ENCODE results near the gene PLOD1.
A peak's percentile ranks its signal among the peaks of the same experiment; 100 is the strongest.

The PLOD1 gene

DNA sequence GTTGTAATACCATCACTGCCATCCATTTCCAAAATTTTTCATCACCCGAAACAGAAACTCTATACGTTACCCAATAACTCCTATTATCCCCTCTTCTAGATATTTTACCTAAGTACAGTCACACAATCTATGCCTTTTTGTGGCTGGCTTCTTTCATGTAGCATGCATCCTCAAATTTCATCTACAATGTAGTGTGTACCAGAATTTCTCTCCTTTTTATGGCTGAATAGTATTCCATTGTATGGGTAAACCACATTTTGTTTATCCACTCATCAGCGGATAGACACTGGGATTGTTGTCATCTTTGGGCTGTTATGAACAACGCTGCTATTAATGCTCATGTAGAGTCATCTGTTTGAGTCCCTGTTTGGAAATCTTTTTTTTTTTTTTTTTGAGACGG lies 29.5 kb upstream of the PLOD1 start:
- no peak overlapping the region for H3K4me3 ChIP-seq (ENCODE audit: low read length)
- H3K4me1 ChIP-seq (ENCODE audit: control insufficient read depth, low read length) = peaks cover 31% of the 10 kb centered on the region
- peaks cover 12% of the 10 kb centered on the region for H3F3A ChIP-seq (ENCODE audit: control insufficient read depth, insufficient read depth)
- no peaks in the 10 kb centered on the region for H3K79me2 ChIP-seq (ENCODE audit: control insufficient read depth, low read length)
- H4K20me1 ChIP-seq (ENCODE audit: control insufficient read depth, insufficient read depth, low read depth, low read length) = no peaks in the 10 kb centered on the region
- no peak overlapping the region for H3K27ac ChIP-seq (ENCODE audit: low read depth, low read length)
- H3K9me3 ChIP-seq (ENCODE audit: control insufficient read depth, insufficient read depth, low read length) = no peaks in the 10 kb centered on the region
- no peaks in the 10 kb centered on the region for H3K36me3 ChIP-seq (ENCODE audit: control insufficient read depth, low read length)
- H3K27me3 ChIP-seq (ENCODE audit: control insufficient read depth, low read length) = no peaks in the 10 kb centered on the region
- H3K9me2 ChIP-seq (replicated peaks; ENCODE audit: control insufficient read depth, low read length) = no peaks in the 10 kb centered on the region
- H3K4me2 ChIP-seq (ENCODE audit: low read length) = no peak overlapping the region
- TF ChIP-seq, protein P1, sequence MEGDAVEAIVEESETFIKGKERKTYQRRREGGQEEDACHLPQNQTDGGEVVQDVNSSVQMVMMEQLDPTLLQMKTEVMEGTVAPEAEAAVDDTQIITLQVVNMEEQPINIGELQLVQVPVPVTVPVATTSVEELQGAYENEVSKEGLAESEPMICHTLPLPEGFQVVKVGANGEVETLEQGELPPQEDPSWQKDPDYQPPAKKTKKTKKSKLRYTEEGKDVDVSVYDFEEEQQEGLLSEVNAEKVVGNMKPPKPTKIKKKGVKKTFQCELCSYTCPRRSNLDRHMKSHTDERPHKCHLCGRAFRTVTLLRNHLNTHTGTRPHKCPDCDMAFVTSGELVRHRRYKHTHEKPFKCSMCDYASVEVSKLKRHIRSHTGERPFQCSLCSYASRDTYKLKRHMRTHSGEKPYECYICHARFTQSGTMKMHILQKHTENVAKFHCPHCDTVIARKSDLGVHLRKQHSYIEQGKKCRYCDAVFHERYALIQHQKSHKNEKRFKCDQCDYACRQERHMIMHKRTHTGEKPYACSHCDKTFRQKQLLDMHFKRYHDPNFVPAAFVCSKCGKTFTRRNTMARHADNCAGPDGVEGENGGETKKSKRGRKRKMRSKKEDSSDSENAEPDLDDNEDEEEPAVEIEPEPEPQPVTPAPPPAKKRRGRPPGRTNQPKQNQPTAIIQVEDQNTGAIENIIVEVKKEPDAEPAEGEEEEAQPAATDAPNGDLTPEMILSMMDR (IDR thresholded peaks at IDR 0.05; ENCODE audit: low read depth, low read length, poor library complexity, severe bottlenecking) = no peak

DNA sequence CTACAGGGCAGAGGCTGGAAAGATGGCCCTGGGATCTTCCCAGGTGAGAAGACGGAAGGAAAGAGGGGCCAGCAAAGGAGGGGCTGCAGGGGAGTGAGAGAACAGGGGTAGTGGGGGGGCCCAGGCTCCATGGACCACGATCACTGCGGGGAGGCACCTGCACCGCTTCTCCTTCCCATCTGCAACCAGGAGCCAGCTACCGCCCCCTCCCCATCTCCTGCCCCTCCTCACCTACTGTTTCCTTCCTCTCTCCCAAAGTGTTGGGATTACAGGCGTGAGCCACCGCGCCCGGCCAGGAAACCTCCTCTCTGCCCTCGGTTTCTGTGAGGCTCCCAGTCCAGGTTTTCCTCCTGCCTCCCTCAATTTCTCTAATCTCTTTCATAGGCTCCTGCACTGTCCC lies 27.6 kb upstream of the PLOD1 start:
- Histone ChIP-seq H4K20me1 (ENCODE audit: control insufficient read depth, insufficient read depth, low read depth, low read length) (no peaks in the 10 kb centered on the region), H3K27ac (ENCODE audit: low read depth, low read length) (no peak overlapping the region)

DNA sequence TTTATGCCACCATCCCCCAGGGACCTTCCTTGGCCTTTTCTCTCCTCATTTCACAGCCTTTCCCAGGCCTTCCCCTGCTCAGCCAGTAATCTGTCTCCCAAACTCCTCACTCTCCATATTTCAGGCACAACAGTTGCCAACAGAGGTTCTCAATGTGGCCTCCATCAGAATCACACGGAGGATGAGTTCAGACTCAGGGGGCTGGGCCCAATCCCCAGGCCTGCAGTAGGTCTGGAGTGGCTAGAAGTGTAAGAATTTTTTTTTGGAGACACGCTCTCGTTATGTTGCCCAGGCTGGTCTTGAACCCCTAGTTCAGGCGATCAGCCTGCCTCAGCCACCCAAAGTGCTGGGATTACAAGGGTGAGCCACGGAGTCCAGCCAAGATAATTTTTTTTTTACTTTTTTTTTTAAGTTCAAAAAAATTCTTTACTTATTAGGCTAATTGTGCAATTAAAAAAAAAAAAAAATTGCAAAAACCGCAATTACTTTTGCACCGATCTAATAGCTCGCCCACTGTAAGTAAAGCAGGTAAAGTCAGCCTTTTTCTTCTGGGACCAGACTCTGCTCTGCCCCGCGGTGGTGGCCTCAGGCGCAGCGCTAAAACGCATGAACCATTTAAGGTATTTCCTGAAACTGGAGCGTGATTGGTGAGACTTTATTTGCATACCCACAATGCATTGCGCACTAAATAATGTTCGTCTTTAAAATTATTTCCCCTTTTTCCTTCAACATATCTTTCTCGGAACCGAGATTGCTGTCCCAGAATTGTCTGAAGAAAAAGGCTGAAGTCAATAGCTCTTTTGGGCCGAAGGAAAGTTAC lies 27.0 kb upstream of the PLOD1 start:
- H3K4me1 ChIP-seq (ENCODE audit: control insufficient read depth, low read length) = peaks cover 28% of the 10 kb centered on the region
- peak overlapping the region; percentile 94 for H3K27ac ChIP-seq (ENCODE audit: low read depth, low read length)
- no peaks in the 10 kb centered on the region for H3K79me2 ChIP-seq (ENCODE audit: control insufficient read depth, low read length)
- no peaks in the 10 kb centered on the region for H3K9me2 ChIP-seq (replicated peaks; ENCODE audit: control insufficient read depth, low read length)
- no peaks in the 10 kb centered on the region for H4K20me1 ChIP-seq (ENCODE audit: control insufficient read depth, insufficient read depth, low read depth, low read length)
- no peak for TF ChIP-seq EZH2phosphoT487 (IDR thresholded peaks at IDR 0.05; ENCODE audit: borderline replicate concordance, low read length)
- TF ChIP-seq, protein P1 (IDR thresholded peaks at IDR 0.05; ENCODE audit: low read depth, low read length, poor library complexity, severe bottlenecking) = peak; percentile 85
- no peaks in the 10 kb centered on the region for H3K27me3 ChIP-seq (ENCODE audit: control insufficient read depth, low read length)
- H3K4me2 ChIP-seq (ENCODE audit: low read length) = peak overlapping the region; percentile 59
- peaks cover 12% of the 10 kb centered on the region for H3F3A ChIP-seq (ENCODE audit: control insufficient read depth, insufficient read depth)
- H3K9me3 ChIP-seq (ENCODE audit: control insufficient read depth, insufficient read depth, low read length) = no peaks in the 10 kb centered on the region
- peak overlapping the region; percentile 36; the same call in 1 of the 2 replicates for H3K4me3 ChIP-seq (ENCODE audit: low read length)
- H3K36me3 ChIP-seq (ENCODE audit: control insufficient read depth, low read length) = no peaks in the 10 kb centered on the region

More for the DNA sequence above, 27.6 kb upstream of the PLOD1 start:
- TF ChIP-seq EZH2phosphoT487 (IDR thresholded peaks at IDR 0.05; ENCODE audit: borderline replicate concordance, low read length) = no peak
- TF ChIP-seq, protein P1 (IDR thresholded peaks at IDR 0.05; ENCODE audit: low read depth, low read length, poor library complexity, severe bottlenecking) = no peak
- Histone ChIP-seq H3K36me3 (ENCODE audit: control insufficient read depth, low read length) (no peaks in the 10 kb centered on the region), H3K9me3 (ENCODE audit: control insufficient read depth, insufficient read depth, low read length) (no peaks in the 10 kb centered on the region), H3K79me2 (ENCODE audit: control insufficient read depth, low read length) (no peaks in the 10 kb centered on the region), H3K4me1 (ENCODE audit: control insufficient read depth, low read length) (peaks cover 28% of the 10 kb centered on the region), H3K27me3 (ENCODE audit: control insufficient read depth, low read length) (no peaks in the 10 kb centered on the region), H3K4me2 (ENCODE audit: low read length) (no peak overlapping the region; the same call in 1 of the 2 replicates), H3K4me3 (ENCODE audit: low read length) (no peak overlapping the region), H3F3A (ENCODE audit: control insufficient read depth, insufficient read depth) (peaks cover 12% of the 10 kb centered on the region), H3K9me2 (replicated peaks; ENCODE audit: control insufficient read depth, low read length) (no peaks in the 10 kb centered on the region)
